ENCODE measurements around the gene AMER1. TPM values are rescaled to one million over a fixed set of nuclear protein-coding genes. Genes with fewer than 3 reads are reported as not detected.

The AMER1 gene
- total and polyA plus RNA-seq, 2 of the 4 experiments (the other 2 are of a cell fraction), result 1.3 to 2.2 TPM

DNA sequence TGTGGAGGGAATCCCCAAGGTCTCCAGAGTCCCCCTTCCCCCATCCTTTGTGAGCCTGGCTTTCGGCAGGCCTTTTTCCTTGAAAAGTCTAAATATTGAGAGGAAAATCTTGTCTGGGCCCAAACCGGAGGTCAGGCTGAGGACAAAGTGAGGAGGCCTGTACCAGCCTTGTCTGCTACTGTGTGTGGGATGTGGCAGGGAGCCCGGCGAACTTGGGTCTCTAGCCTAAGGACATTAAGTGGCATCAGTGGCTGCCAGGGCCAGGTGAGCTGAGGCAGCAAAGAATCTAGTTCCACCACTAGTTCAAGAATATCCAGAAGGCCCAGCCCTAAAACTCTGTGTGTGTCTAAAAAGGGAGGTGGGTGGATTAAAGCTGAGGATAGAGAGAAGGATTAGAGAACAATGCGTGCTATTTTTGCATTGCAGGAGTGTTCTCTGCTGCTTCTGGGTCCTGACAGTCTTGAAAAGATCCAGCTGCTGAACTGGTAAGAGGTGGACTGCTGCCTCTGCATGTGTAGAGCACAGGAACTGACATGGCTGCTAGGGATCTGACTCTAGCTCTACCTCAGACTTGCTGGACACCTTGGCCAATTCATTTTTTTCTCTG lies 1.2 kb upstream of the AMER1 start:
- Histone ChIP-seq H3K23ac (ENCODE audit: low read depth, low read length) (peak overlapping the region; percentile 63), H2AK5ac (ENCODE audit: low read depth, low read length) (no peak overlapping the region)
- POLR2A ChIA-PET (ENCODE audit: unreplicated experiment), result interaction anchor here (0.6 kb wide), 1 partner anchor 123 kb away, joined by 4 read pairs; no protein-coding TSS in a partner anchor

More for the DNA sequence above, 1.2 kb upstream of the AMER1 start:
- Histone ChIP-seq H2AK9ac (replicated peaks; ENCODE audit: low read depth, low read length, poor library complexity) (peak overlapping the region; percentile 11), H2BK15ac (ENCODE audit: low read depth, low read length) (no peak overlapping the region), H3K9ac (ENCODE audit: low read depth, low read length) (peak overlapping the region; percentile 35), H3K27ac (ENCODE audit: insufficient read depth, low read length) (peak overlapping the region; percentile 67), H2BK20ac (ENCODE audit: low read depth, low read length) (no peak overlapping the region), H3K36me3 (ENCODE audit: control insufficient read depth, insufficient read depth, low read length) (no peaks in the 10 kb centered on the region), H3K27me3 (ENCODE audit: control insufficient read depth, insufficient read depth, low read length) (no peaks in the 10 kb centered on the region), H4K5ac (ENCODE audit: low read depth, low read length) (peak overlapping the region; percentile 12; the same call in 1 of the 2 replicates), H4K8ac (ENCODE audit: low read depth in 2 of 2, low read length in 2 of 2) (peak overlapping the region; percentile 75 to 83), H3K56ac (ENCODE audit: extremely low read depth, insufficient read depth, low read length) (no peak overlapping the region; the same call in 1 of the 2 replicates), H3K4me1 (ENCODE audit: control insufficient read depth, insufficient read depth, low read length) (peaks cover 8% of the 10 kb centered on the region), H4K20me1 (ENCODE audit: insufficient read depth, low read length) (peaks cover 3% of the 10 kb centered on the region; the same call in 1 of the 2 replicates), H2BK5ac (ENCODE audit: low read depth, low read length, poor library complexity, severe bottlenecking) (peak overlapping the region; percentile 76), H3K14ac (replicated peaks; ENCODE audit: low read depth, low read length) (peak overlapping the region; percentile 58; the same call in 1 of the 2 replicates), H3K4ac (ENCODE audit: low read depth, low read length) (peak overlapping the region; percentile 80; the same call in 1 of the 2 replicates), H3K4me2 (ENCODE audit: low read depth, low read length) (peak overlapping the region; percentile 58), H2BK120ac (ENCODE audit: low read depth, low read length) (no peak overlapping the region; the same call in 1 of the 2 replicates), H3K79me1 (ENCODE audit: low read depth in 1 of 2, low read length in 2 of 2) (peaks cover 4 to 12% of the 10 kb centered on the region in 2 experiments; a peak in 2 of 4 replicates), H2AFZ (replicated peaks; ENCODE audit: low read length, poor library complexity) (peak overlapping the region; percentile 94), H3K9me3 (ENCODE audit: control insufficient read depth, insufficient read depth, low read length) (no peaks in the 10 kb centered on the region), H3K9me1 (ENCODE audit: insufficient read depth, low read length) (0 out of 2 replicates have a peak, but pooled peaks cover 4% of the 10 kb centered on the region), H3K4me3 (ENCODE audit: insufficient read depth, low read depth, low read length) (peak overlapping the region; percentile 49; the same call in 1 of the 2 replicates), H4K91ac (ENCODE audit: insufficient read depth, low read depth, low read length) (peak overlapping the region; percentile 39; the same call in 1 of the 2 replicates), H3K18ac (ENCODE audit: low read depth, low read length) (peak overlapping the region; percentile 18; the same call in 1 of the 2 replicates)
- CTCF ChIA-PET, result no interaction called here
- no peak for TF ChIP-seq FOS (IDR thresholded peaks at IDR 0.05; ENCODE audit: low read depth, low read length)
- no peak for TF ChIP-seq MXI1 (IDR thresholded peaks at IDR 0.05; ENCODE audit: borderline replicate concordance, low read depth, low read length)
- TF ChIP-seq BHLHE40 (IDR thresholded peaks at IDR 0.05; ENCODE audit: low read depth, low read length), result no peak
- no peak for TF ChIP-seq POLR2A (IDR thresholded peaks at IDR 0.05; ENCODE audit: low read depth, low read length)
- TF ChIP-seq, protein P1, sequence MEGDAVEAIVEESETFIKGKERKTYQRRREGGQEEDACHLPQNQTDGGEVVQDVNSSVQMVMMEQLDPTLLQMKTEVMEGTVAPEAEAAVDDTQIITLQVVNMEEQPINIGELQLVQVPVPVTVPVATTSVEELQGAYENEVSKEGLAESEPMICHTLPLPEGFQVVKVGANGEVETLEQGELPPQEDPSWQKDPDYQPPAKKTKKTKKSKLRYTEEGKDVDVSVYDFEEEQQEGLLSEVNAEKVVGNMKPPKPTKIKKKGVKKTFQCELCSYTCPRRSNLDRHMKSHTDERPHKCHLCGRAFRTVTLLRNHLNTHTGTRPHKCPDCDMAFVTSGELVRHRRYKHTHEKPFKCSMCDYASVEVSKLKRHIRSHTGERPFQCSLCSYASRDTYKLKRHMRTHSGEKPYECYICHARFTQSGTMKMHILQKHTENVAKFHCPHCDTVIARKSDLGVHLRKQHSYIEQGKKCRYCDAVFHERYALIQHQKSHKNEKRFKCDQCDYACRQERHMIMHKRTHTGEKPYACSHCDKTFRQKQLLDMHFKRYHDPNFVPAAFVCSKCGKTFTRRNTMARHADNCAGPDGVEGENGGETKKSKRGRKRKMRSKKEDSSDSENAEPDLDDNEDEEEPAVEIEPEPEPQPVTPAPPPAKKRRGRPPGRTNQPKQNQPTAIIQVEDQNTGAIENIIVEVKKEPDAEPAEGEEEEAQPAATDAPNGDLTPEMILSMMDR (conservative IDR thresholded peaks at IDR 0.05; ENCODE audit: low read depth, low read length), result no peak
- no peak for TF ChIP-seq CEBPB (IDR thresholded peaks at IDR 0.05; ENCODE audit: low read depth, low read length)
- no peak for TF ChIP-seq RAD21 (IDR thresholded peaks at IDR 0.05; ENCODE audit: low read length)
- no peak for TF ChIP-seq RFX5 (IDR thresholded peaks at IDR 0.05; ENCODE audit: low read depth, low read length)
- TF ChIP-seq MAZ (IDR thresholded peaks at IDR 0.05; ENCODE audit: borderline replicate concordance, low read depth, low read length), result no peak
- no peak for TF ChIP-seq SMC3 (IDR thresholded peaks at IDR 0.05; ENCODE audit: low read depth, low read length)
- TF ChIP-seq MAFK (IDR thresholded peaks at IDR 0.05; ENCODE audit: low read depth, low read length), result no peak
- TF ChIP-seq, protein P2, sequence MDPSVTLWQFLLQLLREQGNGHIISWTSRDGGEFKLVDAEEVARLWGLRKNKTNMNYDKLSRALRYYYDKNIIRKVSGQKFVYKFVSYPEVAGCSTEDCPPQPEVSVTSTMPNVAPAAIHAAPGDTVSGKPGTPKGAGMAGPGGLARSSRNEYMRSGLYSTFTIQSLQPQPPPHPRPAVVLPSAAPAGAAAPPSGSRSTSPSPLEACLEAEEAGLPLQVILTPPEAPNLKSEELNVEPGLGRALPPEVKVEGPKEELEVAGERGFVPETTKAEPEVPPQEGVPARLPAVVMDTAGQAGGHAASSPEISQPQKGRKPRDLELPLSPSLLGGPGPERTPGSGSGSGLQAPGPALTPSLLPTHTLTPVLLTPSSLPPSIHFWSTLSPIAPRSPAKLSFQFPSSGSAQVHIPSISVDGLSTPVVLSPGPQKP (IDR thresholded peaks at IDR 0.05; ENCODE audit: borderline replicate concordance, low read depth, low read length), result no peak
- TF ChIP-seq, protein P3, sequence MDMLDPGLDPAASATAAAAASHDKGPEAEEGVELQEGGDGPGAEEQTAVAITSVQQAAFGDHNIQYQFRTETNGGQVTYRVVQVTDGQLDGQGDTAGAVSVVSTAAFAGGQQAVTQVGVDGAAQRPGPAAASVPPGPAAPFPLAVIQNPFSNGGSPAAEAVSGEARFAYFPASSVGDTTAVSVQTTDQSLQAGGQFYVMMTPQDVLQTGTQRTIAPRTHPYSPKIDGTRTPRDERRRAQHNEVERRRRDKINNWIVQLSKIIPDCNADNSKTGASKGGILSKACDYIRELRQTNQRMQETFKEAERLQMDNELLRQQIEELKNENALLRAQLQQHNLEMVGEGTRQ (IDR thresholded peaks at IDR 0.05; ENCODE audit: low read depth, low read length), result no peak
- peak; percentile 55 for DNase-seq
- in situ Hi-C loops (cut with MboI; ENCODE audit: low sequenced_read_pairs) (loop anchor here (10.0 kb wide), 1 partner anchor 452 kb away; a partner anchor contains a TSS), intact Hi-C loops (cut with micrococcal nuclease) (no loop called here), dilution Hi-C loops (cut with HindIII; ENCODE audit: low sequenced_read_pairs, unreplicated experiment) (no loop called here)
- 0% methylated on average over 1 of the region's 5 CpGs; no CpG with 5 or more reads in 1 of the 2 experiments for WGBS, 2 experiments (ENCODE audit: extremely low coverage in 2 of 2, insufficient read length in 1 of 2)
- BruUV-seq (replicated peaks), result no TSS peak
- no peak for ATAC-seq (ENCODE audit: low read depth)

Measured in IMR-90 (cell line).